K562 (cell line): Measurements from ENCODE around the gene PINK1. TPM values are rescaled to one million over a fixed set of nuclear protein-coding genes. Genes with fewer than 3 reads are reported as not detected.
A peak's percentile ranks its signal among the peaks of the same experiment; 100 is the strongest.

Experiments
- ATAC-seq: fragments of 200-7000 bp; cut with Tn5 transposase; 3 replicates; pipeline ENCODE4 v1.9.1; 2020; ENCODE audit warnings: moderate library complexity
- BruUV-seq: library from RNA; stranded (reverse); fragments of 400-500 nt; replicated peaks from 2 replicates; lab custom pipeline; 2021; lab: Mats Ljungman, UMichigan
- CTCF ChIA-PET: fragments of 300-600 bp; formaldehyde crosslinking; extraction: SDS; loops from one replicate; lab custom pipeline; 2021; ENCODE audit warnings: low intra/inter-chr PET ratio; lab: Yijun Ruan, JAX
- POLR2A ChIA-PET: fragments of 300-600, 350-650 bp; sonication (Branson Sonifier 250); formaldehyde crosslinking; extraction: SDS; loops from one replicate; lab custom pipeline; 2021; ENCODE audit warnings: antibody characterized with exemption, inconsistent platforms; lab: Yijun Ruan, JAX
- DNase-seq, 4 experiments: peaks; one replicate each; pipeline versions ENCODE4 v3.0.0 to v3.0.0-alpha.2; 2011 to 2018; ENCODE audit warnings: low spot score in 3 of 4, mixed read lengths in 3 of 4; ENCODE audit errors: extremely low read depth in 1 of 4
- FAIRE-seq: peaks from 2 replicates; lab custom pipeline; 2011; peaks lifted over from hg19 to GRCh38; lab: Jason Lieb, UNC
- H2AFZ ChIP-seq: 2 replicates; pipeline ENCODE4 v1.6.0; 2011; ENCODE audit warnings: low read depth, low read length, control low read depth, inconsistent platforms
- H3K27ac ChIP-seq: fragments of 200-600 bp; 3 replicates; pipeline ENCODE4 v1.8.0; 2011; ENCODE audit warnings: low read depth, mild to moderate bottlenecking, control low read depth, inconsistent platforms, low read length, moderate library complexity, mixed read lengths; ENCODE audit errors: extremely low read depth
- H3K27me3 ChIP-seq, 2 experiments: fragments of 300-600 bp in 1 of 2; 2 replicates in 1 of 2; 3 replicates in 1 of 2; pipeline versions ENCODE4 v1.6.0 to v1.8.0; 2011; ENCODE audit warnings: inconsistent platforms in 2 of 2, low read length in 2 of 2, mild to moderate bottlenecking in 1 of 2, mixed read lengths in 1 of 2, moderate library complexity in 1 of 2; ENCODE audit not compliant: control insufficient read depth in 2 of 2, insufficient read depth in 2 of 2
- H3K36me3 ChIP-seq: fragments of 300-600 bp; 3 replicates; pipeline ENCODE4 v1.8.0; 2011; ENCODE audit warnings: mild to moderate bottlenecking, low read length, inconsistent platforms; ENCODE audit not compliant: control insufficient read depth, insufficient read depth
- H3K4me1 ChIP-seq, 2 experiments: fragments of 200-600 bp in 1 of 2; replicated peaks in 1 of 2; 2 replicates in 1 of 2; 3 replicates in 1 of 2; pipeline versions ENCODE4 v1.5.1 to v1.8.0; 2011; ENCODE audit warnings: inconsistent platforms in 2 of 2, low read length in 2 of 2, mild to moderate bottlenecking in 1 of 2, mixed read lengths in 1 of 2, moderate library complexity in 1 of 2; ENCODE audit not compliant: control insufficient read depth in 2 of 2, insufficient read depth in 2 of 2
- H3K4me2 ChIP-seq: 2 replicates; pipeline ENCODE4 v1.6.1; 2011; ENCODE audit warnings: low read length, control low read depth, inconsistent platforms, mixed read lengths; ENCODE audit not compliant: insufficient read depth
- H3K4me3 ChIP-seq: fragments of 200-600 bp; sonication (generic), shearing (Covaris generic); 2 replicates; pipeline ENCODE4 v1.5.1; 2016; ENCODE audit warnings: control low read depth, inconsistent platforms
- H3K79me2 ChIP-seq: fragments of 200-600 bp; 3 replicates; pipeline ENCODE4 v1.8.0; 2011; ENCODE audit warnings: low read length, inconsistent platforms; ENCODE audit not compliant: control insufficient read depth, insufficient read depth
- H3K9ac ChIP-seq, 2 experiments: 2 replicates each; pipeline versions ENCODE4 v1.6.0 to v1.6.1; 2011; ENCODE audit warnings: low read depth in 2 of 2, low read length in 2 of 2, control low read depth in 1 of 2, inconsistent platforms in 1 of 2, mild to moderate bottlenecking in 1 of 2, mixed read lengths in 1 of 2; ENCODE audit not compliant: insufficient read depth in 1 of 2
- H3K9me1 ChIP-seq: one replicate; pipeline ENCODE4 v1.6.0; 2011; ENCODE audit warnings: inconsistent platforms, mild to moderate bottlenecking, low read length, moderate library complexity; ENCODE audit not compliant: control insufficient read depth, insufficient read depth
- H3K9me3 ChIP-seq: replicated peaks from 2 replicates; pipeline ENCODE4 v1.5.1; 2011; ENCODE audit warnings: low read depth, low read length, inconsistent platforms; ENCODE audit not compliant: control insufficient read depth, insufficient read depth
- H4K20me1 ChIP-seq: replicated peaks from 2 replicates; pipeline ENCODE4 v1.6.1; 2011; ENCODE audit warnings: low read length, inconsistent platforms, mixed read lengths; ENCODE audit not compliant: control insufficient read depth, insufficient read depth
- CBX2 ChIP-seq: fragments of 200-600 bp; sonication (generic); IDR thresholded peaks from one replicate; pipeline ENCODE4 v1.6.1; 2012; ENCODE audit warnings: mild to moderate bottlenecking, low read length, inconsistent platforms; ENCODE audit not compliant: insufficient read depth, poor library complexity, severe bottlenecking
- CLOCK ChIP-seq: fragments of 250-450 bp; sonication (Bioruptor Pico); IDR thresholded peaks from 2 replicates; pipeline ENCODE4 v1.4.0; 2020; ENCODE audit warnings: mild to moderate bottlenecking, moderate library complexity, borderline replicate concordance
- CREM ChIP-seq: IDR thresholded peaks from 2 replicates; pipeline ENCODE4 v1.6.1; 2014; ENCODE audit warnings: antibody characterized with exemption, low read depth
- HMBOX1 ChIP-seq: sonication (generic); IDR thresholded peaks from 2 replicates; pipeline ENCODE4 v1.6.1; 2016
- KAT7 ChIP-seq: sonication (generic); formaldehyde crosslinking; IDR thresholded peaks from 2 replicates; pipeline ENCODE4 v1.8.0; 2022; ENCODE audit warnings: missing genetic modification reagents, mild to moderate bottlenecking, borderline replicate concordance
- MLX ChIP-seq, 2 experiments: fragments of 450-650 bp in 1 of 2; sonication (generic) in 1 of 2; formaldehyde crosslinking; conservative IDR thresholded peaks; 2 replicates each; pipeline versions ENCODE4 v1.4.0 to v1.8.1; 2020 to 2022; ENCODE audit warnings: mild to moderate bottlenecking in 1 of 2, missing genetic modification reagents in 1 of 2
- NFE2 ChIP-seq: IDR thresholded peaks from 2 replicates; pipeline ENCODE4 v1.6.1; 2014; ENCODE audit warnings: antibody characterized with exemption, low read depth
- PHB2 ChIP-seq: fragments of 450-650 bp; IDR thresholded peaks from 2 replicates; pipeline ENCODE4 v1.6.1; 2017; ENCODE audit warnings: low read depth
- SRSF9 ChIP-seq: fragments of 200-400 bp; formaldehyde crosslinking; IDR thresholded peaks from 2 replicates; pipeline ENCODE4 v1.6.1; 2017; ENCODE audit warnings: low read depth, low read length, borderline replicate concordance
- TAF7 ChIP-seq: fragments of 450-650 bp; IDR thresholded peaks from 2 replicates; pipeline ENCODE4 v1.6.1; 2016; ENCODE audit warnings: missing genetic modification characterization, missing compliant biosample characterization
- TSC22D4 ChIP-seq: fragments of 450-650 bp; IDR thresholded peaks from 2 replicates; pipeline ENCODE4 v1.6.1; 2016; ENCODE audit warnings: missing genetic modification characterization, missing biosample characterization, control low read depth
- ZNF12 ChIP-seq: sonication (generic); formaldehyde crosslinking; IDR thresholded peaks from 2 replicates; pipeline ENCODE4 v1.4.0; 2020; ENCODE audit warnings: mild to moderate bottlenecking, missing genetic modification reagents
- ZNF197 ChIP-seq: fragments of 200-800 bp; sonication (Bioruptor generic); IDR thresholded peaks from 2 replicates; pipeline ENCODE4 v1.6.1; 2016; ENCODE audit warnings: low read depth, missing genetic modification characterization, missing compliant biosample characterization
- ZNF695 ChIP-seq: fragments of 450-650 bp; formaldehyde crosslinking; IDR thresholded peaks from 2 replicates; pipeline ENCODE4 v1.4.0; 2020; ENCODE audit warnings: mild to moderate bottlenecking, moderate library complexity
- WGBS: fragments of 100-300 bp; shearing (Covaris generic); methylation state at CpG from one replicate; pipeline ENCODE4 v1.1.6; 2016; ENCODE audit warnings: low coverage, mixed read lengths; ENCODE audit not compliant: insufficient coverage; ENCODE audit errors: missing lambda C conversion rate; 5-methylcytosine and 5-hydroxymethylcytosine counted together
- in situ Hi-C: fragments of 300-500 bp; cut with MboI; formaldehyde crosslinking; loops from 4 replicates; pipeline ENCODE4 v1.15.0; 2018; ENCODE audit warnings: inconsistent platforms, mixed read lengths
- intact Hi-C: fragments of 100-400 bp; cut with micrococcal nuclease; formaldehyde crosslinking; loops from 2 replicates; pipeline ENCODE4 v1.14.2; 2022
- polyA plus RNA-seq, 8 experiments: library from polyadenylated mRNA; depleted of rRNA in 4 of 8; stranded (reverse) in 5 of 8; unstranded in 3 of 8; fragments of >200 nt; fragmentation: Nextera tagmentation in 2 of 8; fragmentation: Illumina TruSeq in 1 of 8; extraction: Ambion mirVana in 2 of 8; extraction: Trizol in 1 of 8; gene quantifications; 2 replicates each; pipeline versions ENCODE4 v1.2.1 to v1.2.3, GENCODE V29; 2011 to 2014; ENCODE audit warnings: inconsistent platforms in 1 of 8, missing spikeins in 1 of 8
- total RNA-seq, 7 experiments: library from RNA; depleted of rRNA in 6 of 7; stranded (reverse); fragments of >200 nt in 6 of 7; fragmentation: Illumina TruSeq in 2 of 7; extraction: Trizol in 2 of 7; gene quantifications; 2 replicates each; pipeline versions ENCODE4 v1.2.1 to v1.2.3, GENCODE V29; 2011 to 2021; ENCODE audit warnings: low replicate concordance in 1 of 7

Gene PINK1
- total and polyA plus RNA-seq, 9 of the 15 experiments (the other 6 are each of a cell fraction or from before 2014, with no cell fraction given): 1.5 to 11.3 (median 6.8) TPM

GRCh38 chr1:20593756-20594155 is 39.5 kb upstream of the PINK1 start (continued):
- no peak for TF ChIP-seq CLOCK (CRISPR knock-in tag)
- no peak for TF ChIP-seq ZNF695
- no peak for TF ChIP-seq HMBOX1
- TF ChIP-seq MLX (CRISPR knock-in tag; conservative IDR thresholded peaks at IDR 0.05): no peak
- TF ChIP-seq KAT7 (CRISPR knock-in tag): no peak

GRCh38 chr1:20594746-20595145 is 38.5 kb upstream of the PINK1 start:
- H3K27me3 ChIP-seq: peaks cover 37 to 59% of the 10 kb centered on the region in 2 experiments
- H3K4me1 ChIP-seq: no peaks in the 10 kb centered on the region
- no peaks in the 10 kb centered on the region for H3K9me1 ChIP-seq
- H4K20me1 ChIP-seq: 0 out of 2 replicates have a peak, but pooled peaks cover 7% of the 10 kb centered on the region
- no peak overlapping the region for H3K4me3 ChIP-seq
- whole genome bisulfite sequencing: 3% methylated on average over 11 of the region's 14 CpGs
- no peak for ATAC-seq
- no peak overlapping the region for H3K27ac ChIP-seq
- H3K79me2 ChIP-seq: no peaks in the 10 kb centered on the region
- peak overlapping the region in 1 of 2 experiments; percentile 61; a peak in 1 of 4 replicates for H3K9ac ChIP-seq
- CTCF ChIA-PET: no interaction called here
- no peaks in the 10 kb centered on the region for H3K9me3 ChIP-seq
- intact Hi-C loops (no loop called here), in situ Hi-C loops (no loop called here)
- H3K36me3 ChIP-seq: no peaks in the 10 kb centered on the region
- POLR2A ChIA-PET: no interaction called here
- BruUV-seq: no TSS peak
- no peak for DNase-seq
- no peak for FAIRE-seq
- no peak overlapping the region for H3K4me2 ChIP-seq
- no peak overlapping the region for H2AFZ ChIP-seq
- TF ChIP-seq CREM: no peak
- no peak for TF ChIP-seq TAF7 (tag)
- no peak for TF ChIP-seq ZNF197
- no peak for TF ChIP-seq PHB2
- no peak for TF ChIP-seq CBX2
- TF ChIP-seq NFE2: no peak
- no peak for TF ChIP-seq SRSF9
- no peak for TF ChIP-seq ZNF12
- no peak for TF ChIP-seq TSC22D4
